Pancreas (tissue), 10 donors: Measurements from ENCODE around the gene RPL39L. TPM values are rescaled to one million over a fixed set of nuclear protein-coding genes. Genes with fewer than 3 reads are reported as not detected.

ENCODE experiments used
- ATAC-seq, 4 donors: fragments of 200-7000 bp; cut with Tn5 transposase; one replicate each; pipeline versions ENCODE4 v1.8.0 to v1.9.1; 2020; ENCODE audit warnings: mild to moderate bottlenecking in 4 of 4, moderate library complexity in 4 of 4
- DNase-seq, 6 donors: peaks; one replicate each; pipeline ENCODE4 v3.0.0-alpha.2; 2020
- FAIRE-seq: peaks from 2 replicates; lab custom pipeline; 2012; peaks lifted over from hg19 to GRCh38; lab: Jason Lieb, UNC
- H3K27ac ChIP-seq, 4 donors: fragments of 200-600 bp; sonication (generic); 1 replicate in 3 of 4; 2 replicates in 1 of 4; pipeline versions ENCODE4 v1.5.0 to v1.8.0; 2020
- H3K27me3 ChIP-seq, 4 donors: fragments of 200-600 bp; one replicate each; pipeline ENCODE4 v1.8.0; 2021
- H3K36me3 ChIP-seq, 3 donors: fragments of 200-600 bp; sonication (generic) in 1 of 3; one replicate each; pipeline versions ENCODE4 v1.5.0 to v1.8.0; 2020 to 2021
- H3K4me1 ChIP-seq, 3 donors: fragments of 200-600 bp; one replicate each; pipeline ENCODE4 v1.8.0; 2021
- H3K4me3 ChIP-seq, 4 donors: fragments of 200-600 bp; sonication (generic) in 2 of 4; one replicate each; pipeline versions ENCODE4 v1.5.0 to v1.8.0; 2020 to 2021
- H3K9me3 ChIP-seq, 4 donors: fragments of 200-600 bp; one replicate each; pipeline ENCODE4 v1.8.0; 2021
- WGBS, 2 donors: extraction: QIAGEN DNeasy Blood & Tissue Kit; methylation state at CpG; one replicate each; pipeline ENCODE4 v1.1.7; 2013; 5-methylcytosine and 5-hydroxymethylcytosine counted together
- intact Hi-C, 3 donors: fragments of 100-400 bp; cut with DNase I; formaldehyde crosslinking; loops; one replicate each; pipeline versions ENCODE4 v1.11.1 to v1.14.2; 2022
- polyA plus RNA-seq, 2 donors: library from polyadenylated mRNA; stranded (reverse); fragments of 200-250 nt; gene quantifications; one replicate each; pipeline ENCODE4 v1.2.3, GENCODE V29; 2013
- total RNA-seq, 6 donors: library from RNA; stranded (reverse); fragmentation: NEBNext Ultra II Directional in 4 of 6; extraction: Animal tissue kit (Norgen Biotek cat#: 25700) in 4 of 6; gene quantifications; one replicate each; pipeline versions ENCODE4 v1.2.1 to v1.2.4, GENCODE V29; 2021 to 2023
- TF ChIP-seq, protein P1 (sequence below), 4 donors: fragments of 200-600 bp; sonication (generic) in 3 of 4; IDR thresholded peaks; one replicate each; pipeline versions ENCODE4 v1.5.0 to v1.8.0; 2021; ENCODE audit warnings: antibody characterized with exemption in 4 of 4
- donor health status: healthy with polysubstance abuse.
- donor health status: DM: no; HTN: no; CAD: no; lungs with moderate emphysema.
- donor health status: DM: no; HTN: no; CAD: no.
- donor health status: control.
- donor health status: control.
- donor health status: Bipolar disorder and iron deficiency.
- donor health status: DM: yes; HTN: yes; CAD: no.
- donor health status: DM: no; HTN: no; CAD: no.
- donor health status: DM: no; HTN: no; CAD: no.
- donor health status: DM: yes; HTN: yes; CAD: no.

Gene RPL39L
- total and polyA plus RNA-seq, 8 donors: 0.31 to 2.2 (median 0.90) TPM

DNA sequence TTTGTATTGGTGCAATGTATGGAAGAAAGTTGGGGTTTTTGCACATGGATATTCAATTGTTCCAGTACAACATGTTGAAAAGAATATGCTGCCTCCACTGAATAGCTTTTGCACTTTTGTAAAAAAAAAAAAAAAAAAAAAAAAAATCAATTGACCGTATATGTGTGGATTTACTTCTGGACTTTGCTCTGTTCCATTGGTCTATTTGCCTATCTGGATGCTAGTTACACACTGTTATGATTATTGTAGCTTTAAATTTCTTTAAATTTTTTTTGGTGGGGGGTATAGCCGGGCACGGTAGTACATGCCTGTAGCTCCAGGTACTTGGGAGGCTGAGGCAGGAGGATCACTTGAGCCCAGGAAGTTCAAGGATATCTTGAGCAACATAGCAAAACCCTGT is 52.5 kb downstream of the RPL39L start:
- Histone ChIP-seq H3K27me3 (no peaks in the 10 kb centered on the region), H3K27ac (no peak overlapping the region), H3K9me3 (no peaks in the 10 kb centered on the region), H3K4me1 (no peaks in the 10 kb centered on the region), H3K36me3 (no peaks in the 10 kb centered on the region), H3K4me3 (no peak overlapping the region)
- ATAC-seq: no peak
- WGBS, 2 donors: 68 to 77% methylated on average over 3 of the region's 3 CpGs
- intact Hi-C loops: no loop called here
- TF ChIP-seq, protein P1, sequence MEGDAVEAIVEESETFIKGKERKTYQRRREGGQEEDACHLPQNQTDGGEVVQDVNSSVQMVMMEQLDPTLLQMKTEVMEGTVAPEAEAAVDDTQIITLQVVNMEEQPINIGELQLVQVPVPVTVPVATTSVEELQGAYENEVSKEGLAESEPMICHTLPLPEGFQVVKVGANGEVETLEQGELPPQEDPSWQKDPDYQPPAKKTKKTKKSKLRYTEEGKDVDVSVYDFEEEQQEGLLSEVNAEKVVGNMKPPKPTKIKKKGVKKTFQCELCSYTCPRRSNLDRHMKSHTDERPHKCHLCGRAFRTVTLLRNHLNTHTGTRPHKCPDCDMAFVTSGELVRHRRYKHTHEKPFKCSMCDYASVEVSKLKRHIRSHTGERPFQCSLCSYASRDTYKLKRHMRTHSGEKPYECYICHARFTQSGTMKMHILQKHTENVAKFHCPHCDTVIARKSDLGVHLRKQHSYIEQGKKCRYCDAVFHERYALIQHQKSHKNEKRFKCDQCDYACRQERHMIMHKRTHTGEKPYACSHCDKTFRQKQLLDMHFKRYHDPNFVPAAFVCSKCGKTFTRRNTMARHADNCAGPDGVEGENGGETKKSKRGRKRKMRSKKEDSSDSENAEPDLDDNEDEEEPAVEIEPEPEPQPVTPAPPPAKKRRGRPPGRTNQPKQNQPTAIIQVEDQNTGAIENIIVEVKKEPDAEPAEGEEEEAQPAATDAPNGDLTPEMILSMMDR (IDR thresholded peaks at IDR 0.05): no peak
- no peak for FAIRE-seq
- DNase-seq: no peak

DNA sequence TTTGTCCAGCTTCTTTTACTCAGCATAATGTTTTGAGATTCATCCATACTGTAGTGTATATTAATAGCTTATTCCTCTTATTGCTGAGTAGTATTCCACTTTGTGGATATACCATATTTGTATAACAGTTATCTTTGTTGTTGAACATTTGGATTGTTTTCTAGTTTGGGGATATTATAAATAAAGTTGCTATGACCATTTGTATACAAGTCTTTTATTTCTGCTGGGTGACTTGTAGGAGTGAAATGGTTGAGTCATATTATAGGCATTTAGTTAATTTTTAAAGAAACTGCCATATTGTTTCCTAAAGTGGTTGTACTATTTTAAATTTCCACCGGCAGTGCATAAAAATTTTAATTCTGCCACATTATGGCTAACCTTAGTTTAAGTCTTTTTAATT is 53.4 kb downstream of the RPL39L start:
- no peaks in the 10 kb centered on the region for H3K9me3 ChIP-seq
- DNase-seq (no peak), ATAC-seq (no peak), FAIRE-seq (no peak)
- no peaks in the 10 kb centered on the region for H3K4me1 ChIP-seq
- TF ChIP-seq, protein P1 (IDR thresholded peaks at IDR 0.05): no peak
- no peaks in the 10 kb centered on the region for H3K36me3 ChIP-seq
- H3K27ac ChIP-seq: no peak overlapping the region
- intact Hi-C loops: no loop called here
- H3K27me3 ChIP-seq: no peaks in the 10 kb centered on the region
- no peak overlapping the region for H3K4me3 ChIP-seq
- whole genome bisulfite sequencing, 2 donors: 84 to 93% methylated on average over 1 of the region's 1 CpG

GRCh38 chr3:187085021-187085666 is 54.2 kb downstream of the RPL39L start:
- ATAC-seq: no peak
- Histone ChIP-seq H3K27ac (no peak overlapping the region), H3K36me3 (no peaks in the 10 kb centered on the region), H3K4me3 (no peak overlapping the region), H3K4me1 (no peaks in the 10 kb centered on the region), H3K27me3 (no peaks in the 10 kb centered on the region), H3K9me3 (no peaks in the 10 kb centered on the region)
- DNase-seq: no peak
- TF ChIP-seq, protein P1 (IDR thresholded peaks at IDR 0.05): no peak
- no peak for FAIRE-seq
- intact Hi-C loops: no loop called here
- WGBS, 2 donors: 60 to 70% methylated on average over 5 of the region's 5 CpGs

GRCh38 chr3:187084580-187084979 is 54.7 kb downstream of the RPL39L start:
- no peaks in the 10 kb centered on the region for H3K27me3 ChIP-seq
- H3K9me3 ChIP-seq: no peaks in the 10 kb centered on the region
- no peak overlapping the region for H3K4me3 ChIP-seq
- WGBS, 2 donors: 38 to 52% methylated on average over 2 of the region's 2 CpGs
- TF ChIP-seq, protein P1 (IDR thresholded peaks at IDR 0.05): no peak
- FAIRE-seq (no peak), ATAC-seq (no peak), DNase-seq (no peak)
- no peak overlapping the region for H3K27ac ChIP-seq
- intact Hi-C loops: no loop called here
- no peaks in the 10 kb centered on the region for H3K36me3 ChIP-seq
- no peaks in the 10 kb centered on the region for H3K4me1 ChIP-seq

GRCh38 chr3:187084126-187084525 is 55.2 kb downstream of the RPL39L start:
- DNase-seq (no peak), FAIRE-seq (no peak), ATAC-seq (no peak)
- TF ChIP-seq, protein P1 (IDR thresholded peaks at IDR 0.05): no peak
- H3K4me3 ChIP-seq: no peak overlapping the region
- H3K36me3 ChIP-seq: no peaks in the 10 kb centered on the region
- H3K27ac ChIP-seq: no peak overlapping the region
- H3K4me1 ChIP-seq: no peaks in the 10 kb centered on the region
- 58 to 74% methylated on average over 5 of the region's 5 CpGs for WGBS, 2 donors
- no peaks in the 10 kb centered on the region for H3K27me3 ChIP-seq
- intact Hi-C loops: no loop called here
- H3K9me3 ChIP-seq: no peaks in the 10 kb centered on the region
